HG03159 (cell line): ENCODE results near the gene SERINC5.
"Not testable (repeated sequence)": the region's sequence is repeated elsewhere in the genome, so short reads cannot be mapped to it uniquely, and the experiment has no call there.

Experiments
- ATAC-seq: cut with Tn5 transposase; IDR thresholded peaks from one replicate; pipeline ENCODE4 v1.9.1; 2021; ENCODE audit warnings: mild to moderate bottlenecking, moderate library complexity; ENCODE audit not compliant: unreplicated experiment

The SERINC5 gene

GRCh38 chr5:80111376-80111990 is 144.4 kb downstream of the SERINC5 start:
- ATAC-seq, result not testable (repeated sequence)

GRCh38 chr5:80109646-80110478 is 146.0 kb downstream of the SERINC5 start:
- no peak for ATAC-seq

GRCh38 chr5:80106916-80107315 is 148.9 kb downstream of the SERINC5 start:
- no peak for ATAC-seq

- no peak for ATAC-seq
These were observed 150.0 kb downstream of the SERINC5 start for GRCh38 chr5:80105698-80106439.

- ATAC-seq, result no peak
These were observed 152.5 kb downstream of the SERINC5 start for GRCh38 chr5:80103371-80103770.

GRCh38 chr5:80101993-80102392 is 153.9 kb downstream of the SERINC5 start:
- ATAC-seq, result no peak

- no peak for ATAC-seq
These were observed 158.4 kb downstream of the SERINC5 start for GRCh38 chr5:80097451-80097850.

- no peak for ATAC-seq
These were observed 161.6 kb downstream of the SERINC5 start for GRCh38 chr5:80094236-80094738.

GRCh38 chr5:80093796-80094195 is 162.1 kb downstream of the SERINC5 start:
- ATAC-seq, result no peak

GRCh38 chr5:80092486-80093107 is 163.3 kb downstream of the SERINC5 start:
- ATAC-seq, result no peak

GRCh38 chr5:80091792-80092192 is 164.1 kb downstream of the SERINC5 start:
- ATAC-seq, result not testable (repeated sequence)

GRCh38 chr5:80090884-80091166 is 165.0 kb downstream of the SERINC5 start:
- ATAC-seq, result no peak

- ATAC-seq, result no peak
These were observed 172.6 kb downstream of the SERINC5 start for GRCh38 chr5:80083101-80083890.

- no peak for ATAC-seq
These were observed 173.1 kb downstream of the SERINC5 start for GRCh38 chr5:80082731-80083100.

- ATAC-seq, result no peak
These were observed 173.6 kb downstream of the SERINC5 start for GRCh38 chr5:80082281-80082680.

- no peak for ATAC-seq
These were observed 176.9 kb downstream of the SERINC5 start for GRCh38 chr5:80078921-80079320.

- no peak for ATAC-seq
These were observed 178.7 kb downstream of the SERINC5 start for GRCh38 chr5:80077051-80077714.

- no peak for ATAC-seq
These were observed 179.5 kb downstream of the SERINC5 start for GRCh38 chr5:80076131-80077050.
